HG03469 (cell line): ENCODE data around the gene OR10H1.
"Not testable (repeated sequence)": the region's sequence is repeated elsewhere in the genome, so short reads cannot be mapped to it uniquely, and the experiment has no call there.

ENCODE experiments used
- ATAC-seq: cut with Tn5 transposase; IDR thresholded peaks from one replicate; pipeline ENCODE4 v1.9.1; 2021; ENCODE audit warnings: mild to moderate bottlenecking, moderate library complexity, moderate number of reproducible peaks; ENCODE audit not compliant: unreplicated experiment

OR10H1 gene

DNA sequence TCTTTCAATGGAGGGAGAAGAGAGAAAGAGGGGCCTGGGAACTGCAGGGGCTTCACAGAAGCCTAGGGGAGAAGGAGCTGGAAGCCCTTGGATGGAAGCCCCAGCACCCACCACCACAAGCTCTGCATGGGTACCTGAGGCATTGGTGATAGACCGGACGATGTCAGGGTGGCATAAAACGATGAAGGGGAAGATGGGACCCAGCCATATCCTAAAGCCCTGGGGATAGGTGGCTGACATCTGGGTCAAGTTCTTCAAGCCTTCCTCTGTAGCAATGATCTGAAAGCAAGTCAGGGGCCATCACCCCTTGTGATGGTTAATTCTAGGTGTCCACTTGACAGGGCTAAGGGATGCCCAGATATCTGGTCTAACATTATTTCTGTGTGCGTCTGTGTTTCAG, 39.2 kb downstream of the OR10H1 start:
- ATAC-seq = no peak

DNA sequence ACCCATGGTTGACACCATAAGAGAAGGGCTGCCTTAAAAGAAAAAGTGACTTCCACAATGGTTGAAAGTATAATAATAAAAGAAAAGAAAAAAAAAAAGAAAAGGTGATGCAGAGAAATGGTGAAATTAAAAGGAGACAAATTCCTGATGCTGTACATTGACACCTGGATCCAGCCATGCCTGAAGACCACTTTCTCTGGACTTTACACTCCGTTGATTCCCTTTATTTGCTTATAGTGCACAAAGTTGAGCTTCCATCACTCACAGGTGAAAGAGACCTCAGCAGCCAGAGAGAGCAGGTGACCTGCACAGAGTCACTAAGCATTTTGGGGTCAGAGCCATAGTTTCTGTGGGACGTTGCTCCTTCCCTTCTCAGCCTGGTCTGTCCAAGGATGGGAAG, 40.2 kb downstream of the OR10H1 start:
- no peak for ATAC-seq

DNA sequence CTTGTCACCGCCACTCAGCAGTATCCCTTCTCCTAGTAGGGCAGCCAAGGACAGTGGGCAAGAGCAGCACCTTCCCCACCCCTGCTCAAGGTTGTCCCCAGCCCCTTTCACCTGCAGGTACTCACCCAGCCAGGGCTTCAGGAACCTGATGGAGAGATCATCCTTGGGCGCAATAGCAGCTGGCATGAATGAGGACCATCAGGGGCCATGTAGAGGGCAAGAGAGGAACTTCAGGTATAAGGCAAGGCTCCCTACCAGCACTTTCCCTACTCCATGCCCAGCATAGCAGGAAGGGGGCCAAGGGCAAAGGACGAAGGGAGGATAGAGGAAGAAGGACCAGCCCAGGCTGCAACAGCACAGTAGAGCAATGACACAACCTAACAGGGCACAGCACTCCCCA, 41.3 kb downstream of the OR10H1 start:
- ATAC-seq = not testable (repeated sequence)

DNA sequence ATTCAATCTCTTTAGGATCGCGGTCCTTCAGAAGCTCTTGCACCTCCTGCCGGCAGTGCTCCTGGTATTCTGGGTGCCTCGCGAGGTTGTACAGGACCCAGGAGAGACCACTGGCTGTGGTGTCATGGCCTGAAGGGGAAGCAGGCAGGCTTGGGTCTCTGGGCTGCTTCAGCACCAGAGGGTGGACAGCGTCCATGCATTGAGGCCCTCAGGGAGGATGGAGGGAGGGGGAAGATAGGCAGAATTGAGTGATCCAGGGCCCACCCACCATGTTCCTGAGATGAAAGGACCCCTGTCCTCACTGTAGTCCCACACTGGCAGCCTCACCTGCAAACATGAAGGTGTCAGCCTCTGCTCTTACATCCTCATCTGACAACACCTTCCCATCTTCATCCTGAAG, 45.9 kb downstream of the OR10H1 start:
- ATAC-seq = no peak

DNA sequence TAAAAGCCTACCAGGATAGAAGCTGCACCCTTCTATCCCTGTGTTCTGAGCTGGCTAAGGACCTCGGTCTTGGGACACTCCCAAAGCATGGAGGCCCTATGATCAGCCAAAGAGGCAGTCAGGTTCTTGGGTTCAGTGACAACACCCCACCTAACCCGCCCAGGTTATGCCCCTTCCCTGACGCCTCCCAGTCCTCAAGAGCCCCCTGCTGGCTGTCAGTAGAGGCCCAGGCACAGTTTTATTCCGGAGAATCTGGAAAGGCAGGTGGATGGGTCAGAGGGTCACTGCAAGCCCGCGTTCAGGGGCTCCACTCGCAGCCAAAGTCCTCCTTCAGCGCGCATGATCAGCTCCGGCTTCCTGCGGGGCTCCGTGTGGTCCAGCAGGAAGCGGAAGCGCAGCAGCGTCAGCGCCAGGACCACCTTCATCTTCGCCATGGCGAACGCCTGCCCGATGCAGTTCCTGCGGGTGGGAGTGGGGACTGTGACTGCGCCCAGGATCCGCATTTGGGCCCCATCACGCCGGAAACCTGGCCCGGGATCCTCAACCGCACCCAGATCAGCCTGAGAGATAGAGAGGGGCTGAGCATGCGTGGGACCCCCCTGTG, 55.4 kb downstream of the OR10H1 start:
- ATAC-seq = no peak

DNA sequence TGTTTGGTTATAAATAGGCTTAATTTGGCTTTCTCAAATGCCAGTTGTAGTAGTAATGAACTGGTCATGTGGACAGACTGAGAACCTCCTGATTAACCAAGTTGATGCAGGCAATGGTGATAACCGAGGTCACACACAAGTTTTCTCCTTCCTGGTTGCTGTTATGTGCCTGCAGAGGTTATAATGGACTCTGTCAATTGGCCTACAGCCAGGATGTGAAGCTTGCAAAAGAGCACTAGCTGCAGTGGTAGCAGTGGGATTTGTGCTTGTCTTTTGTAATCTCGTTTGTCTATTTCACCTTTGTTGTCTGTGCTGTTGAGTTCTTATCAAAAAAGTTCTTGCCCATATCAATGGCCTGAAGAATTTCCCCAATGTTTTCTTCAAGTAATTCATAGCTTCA, 57.1 kb downstream of the OR10H1 start:
- ATAC-seq = no peak
